Activated gamma-delta T cell treated with anti-CD3 and anti-CD28 coated beads, Interleukin-2, amount 50 U/mL, for 16 hours (primary cell): ENCODE results near the gene FOXO6.

Source experiments
- DNase-seq: peaks from one replicate; pipeline ENCODE4 v3.0.0-alpha.2; 2020; ENCODE audit warnings: low read depth

The FOXO6 gene

DNA sequence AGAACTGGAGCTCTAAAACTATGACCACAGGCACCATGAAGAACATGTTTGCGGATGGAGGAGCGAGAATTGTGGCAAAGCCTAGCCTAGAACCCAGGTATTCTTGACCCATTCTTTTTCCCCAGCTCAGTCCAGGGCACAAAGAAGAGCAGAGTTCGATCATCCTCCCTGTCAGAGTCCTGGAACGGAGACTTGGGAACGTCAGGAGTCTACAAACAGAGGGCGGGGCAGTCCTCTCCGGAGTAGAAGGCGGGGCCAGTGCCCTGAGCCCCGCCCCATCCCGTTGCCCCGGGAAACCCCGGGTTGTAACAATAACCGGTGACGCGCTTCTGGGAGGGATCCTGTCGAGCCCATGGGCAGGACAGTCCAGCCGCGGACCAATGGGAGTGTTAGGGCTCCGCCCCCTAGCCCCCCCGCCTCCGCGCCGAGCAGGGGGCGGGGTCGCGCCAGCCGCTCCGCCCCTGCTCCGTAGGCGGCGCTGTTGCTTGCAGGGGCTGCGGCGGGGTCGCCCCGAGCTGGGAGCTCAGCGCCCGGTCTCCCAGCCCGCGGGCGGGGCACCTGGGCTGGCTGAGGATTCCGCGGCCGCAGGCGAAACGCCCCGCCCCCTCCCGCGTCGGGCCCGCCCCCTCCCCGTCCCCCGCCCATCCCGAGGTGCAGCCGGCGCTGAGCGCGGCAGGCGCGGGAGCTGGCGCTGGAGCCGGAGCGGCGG is at the start of gene FOXO6:
Gene FOXO6 (plus strand): TSS at position 649 of the 709 bp plus-strand sequence.
- DNase-seq, result peak; percentile 90

DNA sequence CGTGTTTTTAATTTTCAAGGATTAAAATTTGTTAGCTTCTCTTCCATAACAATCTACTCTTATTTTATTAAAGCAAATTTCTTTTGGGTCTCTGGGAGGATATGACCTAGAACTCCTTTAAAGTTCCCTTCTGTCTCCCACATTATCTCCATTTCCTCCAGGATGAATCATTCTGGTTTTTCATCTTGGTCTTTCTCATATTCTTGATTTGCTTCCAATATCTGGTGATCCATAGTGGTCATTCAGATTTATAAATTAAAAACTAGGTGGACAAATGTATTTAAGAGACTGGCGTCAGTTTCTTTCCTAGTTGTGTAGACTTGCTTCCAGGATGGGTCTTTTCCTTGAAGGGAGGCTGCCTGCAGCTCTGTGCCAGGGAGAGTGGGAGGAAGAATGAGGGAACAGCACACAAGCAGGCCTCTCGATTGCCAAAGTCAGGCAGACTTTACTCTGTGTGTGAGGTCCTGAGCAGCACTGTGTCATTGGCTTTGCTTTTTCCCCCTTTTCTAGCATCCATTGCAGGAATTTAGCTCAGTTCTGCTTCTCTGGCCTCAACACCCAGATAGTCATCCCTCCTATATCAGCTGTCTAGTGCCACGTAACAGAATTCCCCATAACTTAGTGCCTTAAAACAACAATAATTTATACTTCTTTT is 48.1 kb upstream of the FOXO6 start:
- DNase-seq, result no peak

DNA sequence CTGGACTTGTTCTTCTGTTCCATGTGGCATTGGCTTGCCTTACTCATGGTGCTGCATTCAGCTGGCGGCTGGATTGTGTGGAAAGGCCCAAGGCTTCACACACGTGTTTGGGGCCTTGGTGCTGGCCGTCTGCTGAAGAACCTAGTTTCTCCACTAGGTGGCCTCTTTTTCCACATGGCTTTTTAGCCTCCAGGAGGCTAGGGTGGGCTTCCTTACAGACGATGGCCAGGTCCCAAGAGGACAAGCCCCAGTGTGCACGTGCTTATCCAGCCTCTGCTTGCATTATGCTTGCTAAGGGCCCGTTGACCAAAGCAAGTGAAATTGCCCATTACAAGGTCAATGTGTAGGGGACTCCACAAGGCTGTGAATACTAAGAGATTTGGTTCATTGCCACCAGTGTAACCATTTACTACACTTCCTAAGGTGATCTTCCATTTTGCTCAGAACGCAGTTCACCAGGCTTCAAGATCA is 47.5 kb upstream of the FOXO6 start:
- DNase-seq, result no peak

DNA sequence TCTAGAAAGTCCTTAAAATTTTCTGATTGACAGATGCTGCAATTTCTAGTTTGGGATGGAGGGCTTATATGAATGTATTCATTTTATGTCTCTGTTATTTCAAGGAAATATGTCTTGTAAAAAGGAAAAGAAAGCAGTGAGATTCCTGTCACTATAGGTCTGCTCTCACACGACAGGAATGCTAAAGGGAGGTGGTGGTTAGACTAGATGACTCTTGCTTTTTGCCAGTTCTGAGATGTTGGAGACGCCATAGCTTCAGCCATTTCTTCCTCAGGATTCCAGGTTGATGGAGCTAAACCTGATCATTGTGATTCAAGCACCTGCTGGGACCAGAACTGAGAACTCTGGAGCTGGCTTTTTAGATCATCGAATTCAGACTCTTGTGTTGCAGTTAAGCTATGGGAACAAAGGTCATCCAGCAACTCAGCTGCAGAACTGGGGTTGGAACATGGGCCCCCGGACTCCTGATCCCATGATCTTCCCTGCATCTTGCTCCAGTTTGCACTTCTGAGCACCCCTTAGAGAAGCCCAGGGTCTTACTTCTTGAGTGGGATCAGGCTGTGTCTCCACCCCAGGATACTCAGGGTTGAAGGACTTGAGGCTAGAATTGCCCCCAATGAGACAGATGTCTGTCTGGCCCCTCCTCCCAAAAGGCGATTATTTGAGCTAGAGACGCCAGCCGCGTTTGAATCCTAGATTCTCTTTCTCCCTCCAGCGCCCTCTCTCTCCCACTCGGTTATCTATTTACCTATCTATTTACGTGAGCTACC is 46.7 kb upstream of the FOXO6 start:
- no peak for DNase-seq

DNA sequence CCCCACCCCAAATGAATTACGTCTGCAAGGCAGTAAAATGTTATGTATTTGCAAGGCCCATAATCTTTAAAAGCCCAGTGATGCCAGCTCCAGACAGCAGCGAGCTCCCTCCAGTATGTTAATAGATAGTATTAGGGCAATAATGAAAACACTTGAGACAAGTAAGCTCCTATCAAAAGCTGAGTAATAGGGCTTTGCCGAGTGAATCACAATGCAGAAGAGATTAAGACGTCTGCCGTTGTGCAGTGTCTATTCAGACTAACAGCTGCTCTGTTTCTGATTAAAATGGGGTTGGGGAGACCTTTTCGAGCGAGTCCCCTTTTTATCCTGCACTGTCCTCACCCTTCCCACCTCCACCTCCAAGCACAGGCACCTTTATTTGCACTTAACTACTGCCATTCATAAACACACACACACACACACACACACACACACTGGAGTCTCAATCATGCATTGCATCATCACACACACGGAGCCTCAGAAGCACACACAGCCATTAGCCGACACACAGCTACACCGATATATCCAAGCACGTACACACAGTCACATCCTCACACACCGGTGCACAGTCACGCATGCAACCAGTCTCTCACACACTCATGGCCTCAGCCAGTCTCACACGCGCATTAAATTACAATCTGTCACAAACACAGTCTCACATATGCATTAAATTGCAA is 46.0 kb upstream of the FOXO6 start:
- no peak for DNase-seq

DNA sequence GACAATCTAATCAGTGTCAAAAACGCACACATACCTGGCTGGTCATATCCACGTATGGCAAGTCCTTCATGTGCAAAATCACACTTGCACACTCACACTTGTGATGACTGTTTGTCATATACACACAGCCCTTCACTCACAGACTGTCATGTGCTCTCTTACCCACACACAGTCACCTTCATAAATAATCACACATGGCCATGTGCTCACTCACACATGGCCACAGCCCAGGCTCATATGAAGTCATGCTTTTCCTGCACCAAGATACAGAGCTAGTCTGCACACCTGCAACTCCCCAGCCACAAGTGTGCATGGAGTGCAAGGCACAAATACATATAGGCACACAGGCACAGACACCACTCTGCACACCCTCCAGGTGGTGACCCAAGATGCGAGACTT is 45.4 kb upstream of the FOXO6 start:
- DNase-seq, result no peak

DNA sequence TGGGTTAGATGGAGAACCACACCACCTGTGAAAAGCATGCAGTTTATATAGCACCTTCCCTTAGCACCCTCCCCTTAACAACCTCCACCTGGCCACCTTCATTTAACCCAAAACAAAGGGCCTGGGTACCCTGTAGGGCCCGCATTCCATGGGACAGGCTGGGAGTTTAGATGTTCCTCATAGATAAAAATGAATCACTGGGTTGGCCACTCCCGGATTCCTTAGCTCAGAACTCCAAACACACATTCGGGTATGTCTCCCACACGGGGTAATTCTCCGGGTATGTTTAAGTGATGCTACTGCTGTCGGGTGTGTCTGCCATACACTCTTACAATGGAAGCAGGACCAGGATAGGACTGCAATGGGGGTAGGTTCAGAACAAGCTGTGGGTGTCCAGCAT is 43.9 kb upstream of the FOXO6 start:
- no peak for DNase-seq

DNA sequence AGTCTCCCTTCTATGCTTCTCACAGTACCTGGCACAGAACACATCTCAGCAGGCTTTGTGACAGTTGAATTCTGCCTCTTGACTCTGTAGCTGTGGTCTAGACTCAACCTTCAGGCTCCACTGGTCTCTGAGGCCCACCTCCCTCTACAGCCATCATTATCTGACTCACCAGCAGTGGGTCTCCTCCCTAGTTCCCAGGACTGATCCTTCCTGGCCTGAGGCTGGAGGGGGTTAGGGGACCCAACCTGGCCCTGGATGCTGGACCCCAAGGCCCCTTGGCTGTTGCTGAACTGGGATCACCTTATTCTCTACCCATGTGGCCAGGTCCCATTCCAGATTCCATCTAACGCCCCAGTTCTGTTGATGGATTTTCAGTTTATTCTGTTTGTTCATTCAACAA is 43.1 kb upstream of the FOXO6 start:
- DNase-seq, result no peak

DNA sequence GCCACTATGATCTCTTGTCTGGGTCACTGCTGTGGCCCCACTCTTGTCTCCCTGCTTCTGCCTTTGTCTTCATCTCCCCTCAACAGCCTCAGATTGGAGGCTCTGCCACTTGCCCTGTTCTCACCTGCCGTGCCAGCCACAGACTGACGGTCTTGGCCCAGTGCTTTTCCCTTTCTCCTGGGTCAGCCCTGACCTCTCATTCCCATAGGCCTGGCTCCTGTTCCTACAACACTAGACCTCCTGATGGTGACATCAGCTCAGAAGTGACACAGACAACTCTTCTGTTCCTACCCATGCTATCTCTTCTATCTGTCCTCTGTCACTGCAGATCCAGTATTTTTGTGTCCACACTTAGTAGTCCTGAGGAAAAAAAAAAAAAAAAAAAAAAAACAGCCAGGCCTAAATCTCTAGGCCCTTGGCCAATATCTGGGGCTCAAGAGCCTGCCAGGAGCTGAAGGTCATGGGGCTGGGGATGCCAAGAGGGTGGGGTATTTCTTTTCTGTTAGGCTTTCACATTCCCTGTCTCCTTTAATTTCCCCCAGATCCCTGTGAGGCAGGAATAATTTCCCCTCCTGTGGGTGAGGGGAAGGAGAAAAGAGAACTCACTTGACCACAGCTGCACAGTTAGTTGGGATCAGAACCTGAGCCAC is 42.0 kb upstream of the FOXO6 start:
- DNase-seq, result no peak

DNA sequence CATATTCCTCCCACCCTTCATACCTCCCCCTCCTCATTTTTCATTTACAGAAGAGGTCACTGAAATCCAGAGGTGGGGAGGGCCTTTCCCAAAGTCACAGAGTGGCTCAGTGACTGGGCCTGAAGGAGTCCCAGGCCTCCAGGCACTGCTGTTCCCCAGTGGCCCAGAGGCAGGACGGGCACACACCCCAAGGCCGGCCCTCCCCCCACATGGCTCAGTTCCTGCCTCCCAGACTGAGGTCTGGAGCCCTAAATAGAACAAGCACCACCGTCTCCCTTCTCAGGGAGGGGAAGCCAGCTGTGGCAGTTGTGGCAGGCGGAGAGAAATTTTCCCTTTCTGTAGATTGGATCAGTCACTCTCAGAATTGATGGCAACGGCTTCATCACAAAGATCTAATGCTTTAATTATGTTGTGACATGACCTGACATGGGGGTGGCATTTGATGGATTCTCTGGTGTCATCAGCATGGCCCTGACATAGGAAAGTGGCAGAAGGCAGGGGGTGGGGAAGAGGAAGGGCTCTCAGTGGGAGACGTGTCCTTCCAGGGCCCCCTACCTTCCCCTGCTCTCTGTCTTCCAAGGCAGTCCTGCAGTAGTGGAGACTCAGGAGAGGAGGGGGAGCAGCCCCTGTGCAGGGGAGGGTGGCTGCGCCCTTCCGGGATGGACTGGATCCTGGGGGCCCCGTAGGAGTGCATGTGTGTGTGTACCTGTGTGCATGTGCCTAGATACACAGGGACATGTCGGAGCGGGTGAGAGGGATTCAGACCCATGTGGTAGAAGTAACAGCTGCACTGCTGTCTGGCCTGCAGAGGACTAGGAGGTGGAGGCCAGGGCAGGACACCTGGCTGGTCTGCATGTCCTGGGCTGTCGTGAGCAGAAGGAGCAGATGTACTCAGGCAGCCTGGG is 41.2 kb upstream of the FOXO6 start:
- no peak for DNase-seq

DNA sequence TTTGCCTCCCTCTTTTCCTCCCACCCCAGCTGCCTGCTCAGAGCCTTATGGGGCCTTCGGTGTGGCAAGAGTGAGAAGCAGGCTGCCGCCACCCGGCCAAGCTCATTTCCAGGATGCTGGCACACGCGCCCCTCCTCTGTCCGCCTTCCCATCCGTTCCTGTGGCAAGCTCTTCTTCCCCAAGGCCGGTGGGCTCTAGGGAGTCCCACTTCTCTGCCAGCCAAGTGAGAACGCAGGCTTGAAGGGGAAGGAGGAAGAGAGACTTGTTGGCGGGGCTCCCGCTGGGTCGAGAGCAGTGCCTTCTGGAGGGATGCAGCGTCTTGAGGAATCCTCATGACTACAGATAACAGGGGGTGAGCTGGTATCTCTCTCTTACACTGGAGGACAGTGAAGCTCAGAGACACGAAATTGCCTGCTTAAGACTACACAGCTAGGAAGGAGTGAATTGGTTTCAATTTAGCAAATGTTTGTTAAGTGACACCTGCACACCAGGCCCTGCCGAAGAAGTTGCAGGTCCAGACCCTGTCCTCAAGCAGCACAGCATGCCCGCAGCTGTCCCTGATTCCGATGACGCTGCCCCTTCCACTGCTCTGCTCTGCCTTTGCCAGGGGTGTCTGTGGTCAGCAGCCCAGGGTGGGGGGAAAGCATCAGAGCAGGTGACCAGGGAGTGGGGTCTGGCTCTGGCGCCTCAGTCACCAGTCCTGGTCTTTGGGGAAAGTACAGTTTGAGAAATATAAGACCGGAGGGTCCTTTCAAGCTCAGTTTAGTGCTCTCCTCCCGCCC is 40.1 kb upstream of the FOXO6 start:
- DNase-seq, result no peak

DNA sequence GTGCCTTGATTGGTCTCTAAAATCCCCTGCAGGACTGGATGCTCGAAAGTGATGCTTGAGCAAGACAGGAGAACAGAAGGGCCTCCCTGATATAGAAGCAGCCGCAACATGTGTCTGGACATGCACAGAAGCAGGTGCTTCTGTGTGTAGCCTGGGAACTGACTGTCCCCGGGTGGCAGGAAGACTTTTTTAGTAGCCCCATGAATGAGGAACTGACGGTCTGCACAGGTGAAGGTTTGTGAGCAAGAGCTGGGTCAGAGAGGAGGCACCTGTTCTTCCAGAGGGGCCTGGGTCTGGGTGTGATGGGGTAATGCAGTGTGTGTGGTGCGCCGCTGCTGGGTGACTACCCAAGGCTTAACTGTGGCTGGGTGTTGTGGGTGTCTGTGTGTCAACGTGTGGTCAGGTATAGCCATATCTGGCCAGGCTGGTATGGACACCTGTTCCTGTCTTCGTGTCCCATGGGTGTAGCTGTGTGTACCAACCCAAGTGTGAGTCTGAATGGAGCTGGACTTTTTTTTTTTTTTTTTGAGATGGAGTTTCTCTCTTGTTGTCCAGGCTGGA is 39.1 kb upstream of the FOXO6 start:
- DNase-seq, result no peak

DNA sequence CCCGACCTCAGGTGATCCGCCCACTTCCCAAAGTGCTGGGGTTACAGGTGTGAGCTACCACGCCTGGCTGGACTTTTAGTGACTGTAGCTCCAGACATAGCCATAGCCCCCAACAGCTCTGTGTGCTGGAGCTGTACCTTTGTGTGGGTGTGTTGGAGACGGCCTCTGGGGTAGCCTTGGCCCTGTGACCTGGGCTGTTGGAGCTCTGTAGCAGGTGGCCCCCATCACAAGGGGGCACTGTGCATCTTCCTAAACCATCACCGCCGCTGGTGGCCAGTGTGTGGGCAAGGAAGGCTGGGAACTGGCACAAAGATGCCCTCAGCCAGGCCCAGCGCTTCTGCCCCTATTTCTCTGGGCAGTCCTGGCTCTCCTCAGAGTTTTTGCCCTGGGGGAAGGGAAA is 38.4 kb upstream of the FOXO6 start:
- DNase-seq, result peak; percentile 11

DNA sequence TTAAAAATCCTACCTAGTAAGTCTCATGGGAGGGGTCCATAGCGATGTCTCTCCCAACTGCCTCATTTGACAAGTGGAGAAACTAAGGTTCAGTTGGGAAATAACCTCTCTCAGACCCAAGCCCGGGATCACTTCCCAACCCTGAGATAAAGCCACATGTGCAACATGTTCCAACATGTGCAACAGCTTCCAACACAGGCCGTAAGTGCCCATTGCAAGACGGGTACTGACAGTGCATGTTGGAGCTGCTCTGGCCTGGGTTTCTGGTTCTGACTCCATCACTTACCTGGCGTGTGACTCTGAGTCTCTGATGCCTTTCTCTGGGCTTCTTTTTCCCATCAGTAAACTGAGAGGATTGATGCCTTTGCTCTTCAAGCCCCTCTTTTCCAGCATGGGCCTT is 38.0 kb upstream of the FOXO6 start:
- no peak for DNase-seq

DNA sequence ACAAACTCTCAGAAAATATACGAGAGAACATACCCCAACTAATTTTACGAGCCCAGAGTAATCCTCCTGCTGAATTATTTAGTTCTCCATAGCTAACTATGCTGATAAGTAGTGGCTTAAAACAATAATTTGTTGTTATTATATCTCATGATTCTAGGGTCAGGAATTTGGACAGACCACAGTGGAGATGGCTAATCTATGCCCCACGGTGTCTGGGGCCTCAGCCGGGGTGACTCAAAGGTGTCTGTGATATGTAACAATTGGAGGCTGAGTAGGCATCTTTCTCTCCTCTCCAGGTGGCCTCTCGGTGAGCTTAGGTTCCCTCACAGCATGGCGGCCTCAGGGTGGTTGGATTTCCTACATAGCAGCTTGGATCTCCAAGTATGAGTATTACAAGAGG is 35.4 kb upstream of the FOXO6 start:
- no peak for DNase-seq

DNA sequence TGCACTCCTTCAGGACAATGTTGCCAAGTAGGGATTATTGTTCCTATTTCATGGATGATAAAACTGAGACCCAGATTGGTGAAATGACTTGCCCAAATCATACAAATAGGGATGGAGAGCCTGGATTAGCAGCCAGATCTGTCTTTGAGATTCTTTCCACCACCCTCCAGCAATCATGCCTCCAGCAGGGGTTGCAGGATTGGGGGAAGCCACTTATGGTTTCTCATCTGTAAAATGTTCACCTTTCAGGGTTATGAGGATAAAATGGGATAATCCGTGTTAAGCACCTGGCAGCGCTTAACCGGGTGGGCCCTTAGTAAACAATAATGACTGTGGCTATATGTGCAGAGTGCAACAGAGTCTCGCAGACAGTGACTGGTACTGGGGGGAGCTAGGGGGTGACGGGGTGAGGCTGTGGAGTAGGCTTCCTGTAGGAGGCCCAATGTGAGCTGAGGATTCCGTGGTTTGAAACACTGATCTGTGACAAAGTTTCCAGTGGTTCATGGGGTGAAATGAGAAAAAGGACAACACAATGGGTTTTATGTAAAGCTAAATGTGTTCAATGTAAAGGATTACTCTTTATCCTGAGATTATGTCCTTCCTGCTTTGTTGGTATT is 33.7 kb upstream of the FOXO6 start:
- no peak for DNase-seq

DNA sequence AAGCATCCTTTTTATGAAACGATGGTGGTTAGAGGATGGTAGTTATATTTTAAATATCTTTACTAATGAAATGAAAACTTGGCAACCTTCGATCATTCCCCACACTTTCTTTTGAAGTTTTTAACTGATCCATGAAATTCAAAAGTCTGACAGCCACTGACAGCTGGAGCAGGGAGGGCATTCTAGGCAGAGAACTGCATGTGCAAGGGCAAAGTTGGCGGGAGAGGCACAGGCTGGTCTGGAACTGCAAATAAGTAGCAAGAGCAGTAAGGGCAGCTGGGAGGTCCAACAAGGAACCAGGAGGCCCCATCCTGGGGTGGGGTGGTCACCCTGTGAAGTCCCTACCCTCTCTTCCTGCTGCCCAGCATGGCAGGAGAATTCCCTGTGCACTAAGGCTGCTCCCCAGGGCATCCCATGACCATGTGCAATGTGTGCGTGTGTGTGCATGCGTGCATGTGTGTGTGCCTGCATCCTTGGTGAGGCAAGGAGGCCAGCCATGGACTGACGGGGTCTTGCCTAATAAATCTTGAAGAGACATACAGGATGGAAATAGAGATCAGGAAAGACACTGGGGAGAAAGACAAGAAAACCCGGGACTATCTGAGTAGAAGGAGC is 33.1 kb upstream of the FOXO6 start:
- DNase-seq, result no peak

DNA sequence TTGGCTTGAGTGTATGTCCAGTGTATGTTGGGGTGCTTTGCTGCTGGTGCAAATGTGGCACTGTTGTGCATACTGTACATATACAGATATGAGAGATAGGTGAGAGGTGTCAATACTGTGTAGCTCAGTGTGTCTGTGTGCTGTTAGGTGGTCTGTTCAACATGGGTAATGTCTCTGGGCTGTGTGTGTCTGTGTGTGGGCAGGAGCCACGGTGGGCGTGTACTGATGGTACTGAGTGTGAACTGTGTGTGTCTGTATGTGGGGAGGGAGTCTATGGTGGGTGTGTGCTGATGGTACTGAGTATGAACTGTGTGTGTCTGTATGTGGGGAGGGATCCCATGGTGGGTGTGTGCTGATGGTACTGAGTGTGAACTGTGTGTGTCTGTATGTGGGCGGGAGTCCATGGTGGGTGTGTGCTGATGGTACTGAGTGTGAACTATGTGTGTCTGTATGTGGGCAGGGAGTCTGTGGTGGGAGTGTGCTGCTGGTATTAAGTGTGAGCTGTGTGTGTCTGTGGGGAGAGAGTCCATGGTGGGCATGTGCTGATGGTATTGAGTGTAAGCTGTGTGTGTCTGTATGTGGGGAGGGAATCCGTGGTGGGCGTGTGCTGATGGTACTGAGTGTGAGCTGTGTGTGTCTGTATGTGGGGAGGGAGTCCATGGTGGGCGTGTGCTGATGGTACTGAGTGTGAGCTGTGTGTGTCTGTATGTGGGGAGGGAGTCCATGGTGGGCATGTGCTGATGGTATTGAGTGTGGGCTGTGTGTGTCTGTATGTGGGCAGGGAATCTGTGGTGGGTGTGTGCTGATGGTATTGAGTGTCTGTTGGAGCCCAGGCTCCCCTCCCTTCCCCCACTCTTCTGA is 32.2 kb upstream of the FOXO6 start:
- no peak for DNase-seq
